SK-N-SH (cell line): ENCODE measurements around the gene C1QL2. TPM values are rescaled to one million over a fixed set of nuclear protein-coding genes. Genes with fewer than 3 reads are reported as not detected.

ENCODE experiments used
- CTCF ChIA-PET: fragments of 300-600, 350-600 bp; formaldehyde crosslinking; extraction: SDS; loops from one replicate; lab custom pipeline; 2021; lab: Yijun Ruan, JAX
- POLR2A ChIA-PET: fragments of 350-600 bp; sonication (Branson Sonifier 250); formaldehyde crosslinking; extraction: SDS; loops from one replicate; lab custom pipeline; 2020; ENCODE audit warnings: antibody characterized with exemption, inconsistent platforms; lab: Yijun Ruan, JAX
- DNase-seq: peaks from one replicate; pipeline ENCODE4 v3.0.0; 2012
- H2AFZ ChIP-seq: fragments of 200-600 bp; sonication (generic); 2 replicates; pipeline ENCODE4 v1.8.1; 2016; ENCODE audit warnings: antibody characterized with exemption, mild to moderate bottlenecking, low read depth
- H3F3A ChIP-seq: fragments of 200-600 bp; sonication (generic); replicated peaks from 2 replicates; pipeline ENCODE3; 2016; ENCODE audit warnings: antibody characterized with exemption, mild to moderate bottlenecking; ENCODE audit not compliant: insufficient read depth
- H3K27ac ChIP-seq, 2 experiments: fragments of 200-500 bp in 1 of 2; fragments of 200-600 bp in 1 of 2; sonication (Bioruptor generic) in 1 of 2; sonication (generic), shearing (Covaris generic) in 1 of 2; 2 replicates each; pipeline versions ENCODE4 v1.5.1 to v1.6.1; 2014 to 2016; ENCODE audit warnings: low read depth in 2 of 2, inconsistent platforms in 1 of 2, low read length in 1 of 2, mild to moderate bottlenecking in 1 of 2, mixed read lengths in 1 of 2
- H3K27me3 ChIP-seq: fragments of 200-600 bp; sonication (generic), shearing (Covaris generic); 2 replicates; pipeline ENCODE4 v1.6.1; 2016; ENCODE audit warnings: mixed run types; ENCODE audit not compliant: insufficient read depth
- H3K36me3 ChIP-seq, 2 experiments: fragments of 200-500 bp in 1 of 2; fragments of 200-600 bp in 1 of 2; sonication (Bioruptor generic) in 1 of 2; sonication (generic) in 1 of 2; replicated peaks in 1 of 2; 2 replicates each; pipeline versions ENCODE3 to v1.5.1; 2014 to 2016; ENCODE audit warnings: low read length in 1 of 2, mild to moderate bottlenecking in 1 of 2; ENCODE audit not compliant: insufficient read depth in 2 of 2, control insufficient read depth in 1 of 2
- H3K4me1 ChIP-seq, 2 experiments: fragments of 200-500 bp in 1 of 2; fragments of 200-600 bp in 1 of 2; sonication (Bioruptor generic) in 1 of 2; sonication (generic), shearing (Covaris generic) in 1 of 2; 2 replicates each; pipeline versions ENCODE4 v1.5.1 to v1.6.1; 2014 to 2016; ENCODE audit warnings: low read depth in 1 of 2, low read length in 1 of 2, mixed run types in 1 of 2; ENCODE audit not compliant: insufficient read depth in 2 of 2, control insufficient read depth in 1 of 2
- H3K4me2 ChIP-seq: fragments of 200-600 bp; sonication (generic), shearing (Covaris generic); 2 replicates; pipeline ENCODE4 v1.6.1; 2017; ENCODE audit warnings: mixed run types
- H3K4me3 ChIP-seq, 2 experiments: fragments of 200-500 bp in 1 of 2; fragments of 200-600 bp in 1 of 2; sonication (Bioruptor generic) in 1 of 2; sonication (generic), shearing (Covaris generic) in 1 of 2; 2 replicates each; pipeline versions ENCODE4 v1.5.1 to v1.8.1; 2014 to 2016; ENCODE audit warnings: low read depth in 2 of 2, inconsistent platforms in 1 of 2, low read length in 1 of 2, mild to moderate bottlenecking in 1 of 2, mixed read lengths in 1 of 2, moderate library complexity in 1 of 2
- H3K79me2 ChIP-seq: fragments of 200-600 bp; sonication (generic); 2 replicates; pipeline ENCODE4 v1.8.1; 2017; ENCODE audit warnings: mild to moderate bottlenecking; ENCODE audit not compliant: insufficient read depth
- H3K9ac ChIP-seq: fragments of 200-600 bp; sonication (generic); 2 replicates; pipeline ENCODE4 v1.6.1; 2017; ENCODE audit warnings: mixed run types
- H3K9me2 ChIP-seq: fragments of 200-600 bp; sonication (generic); 2 replicates; pipeline ENCODE4 v1.6.1; 2017; ENCODE audit warnings: mixed run types
- H3K9me3 ChIP-seq: fragments of 200-600 bp; sonication (generic); 2 replicates; pipeline ENCODE4 v1.6.1; 2017; ENCODE audit warnings: mixed run types, mild to moderate bottlenecking, moderate library complexity
- H4K20me1 ChIP-seq: fragments of 200-600 bp; sonication (generic); 2 replicates; pipeline ENCODE4 v1.6.1; 2017; ENCODE audit warnings: mild to moderate bottlenecking, mixed run types; ENCODE audit not compliant: insufficient read depth
- CTCF ChIP-seq: fragments of 200-600 bp; sonication (generic); IDR thresholded peaks from 2 replicates; pipeline ENCODE4 v1.6.1; 2017; ENCODE audit warnings: antibody characterized with exemption, mild to moderate bottlenecking, moderate library complexity
- ELF1 ChIP-seq: IDR thresholded peaks from 2 replicates; pipeline ENCODE4 v1.4.0; 2012
- EP300 ChIP-seq, 2 experiments: IDR thresholded peaks; 2 replicates each; pipeline versions ENCODE4 v1.4.0 to v1.6.1; 2012; ENCODE audit warnings: borderline replicate concordance in 1 of 2, low read depth in 1 of 2, low read length in 1 of 2
- FOXJ3 ChIP-seq: sonication (generic); formaldehyde crosslinking; IDR thresholded peaks from 2 replicates; pipeline ENCODE4 v1.5.1; 2020; ENCODE audit warnings: mild to moderate bottlenecking, missing genetic modification reagents
- FOXM1 ChIP-seq: IDR thresholded peaks from 2 replicates; pipeline ENCODE4 v1.4.0; 2012; ENCODE audit warnings: low read depth, mild to moderate bottlenecking
- GATA2 ChIP-seq: sonication (generic); formaldehyde crosslinking; IDR thresholded peaks from 2 replicates; pipeline ENCODE4 v1.5.0; 2020; ENCODE audit warnings: mild to moderate bottlenecking, missing genetic modification reagents
- JUND ChIP-seq: IDR thresholded peaks from 2 replicates; pipeline ENCODE4 v1.4.0; 2012
- MEF2A ChIP-seq: IDR thresholded peaks from 2 replicates; pipeline ENCODE4 v1.4.0; 2012; ENCODE audit warnings: low read depth, borderline replicate concordance
- MXI1 ChIP-seq: IDR thresholded peaks from 2 replicates; pipeline ENCODE4 v1.6.1; 2012; ENCODE audit warnings: mild to moderate bottlenecking, low read depth, low read length, improper control_type of control experiment
- NFIC ChIP-seq: IDR thresholded peaks from 2 replicates; pipeline ENCODE4 v1.4.0; 2012; ENCODE audit warnings: borderline replicate concordance
- NRF1 ChIP-seq: IDR thresholded peaks from 2 replicates; pipeline ENCODE4 v1.6.1; 2012; ENCODE audit warnings: low read depth, mild to moderate bottlenecking, low read length
- RXRA ChIP-seq: IDR thresholded peaks from 2 replicates; pipeline ENCODE4 v1.4.0; 2012; ENCODE audit warnings: low read depth, mild to moderate bottlenecking, borderline replicate concordance
- SIN3A ChIP-seq: IDR thresholded peaks from 2 replicates; pipeline ENCODE4 v1.6.1; 2012; ENCODE audit warnings: low read depth, mild to moderate bottlenecking, low read length, moderate library complexity, borderline replicate concordance
- TCF12 ChIP-seq: IDR thresholded peaks from 2 replicates; pipeline ENCODE4 v1.4.0; 2012
- YY1 ChIP-seq: IDR thresholded peaks from 2 replicates; pipeline ENCODE4 v1.4.0; 2012; ENCODE audit warnings: low read depth, mild to moderate bottlenecking
- WGBS: methylation state at CpG from one replicate; pipeline ENCODE4 v1.1.6; 2017; ENCODE audit warnings: low lambda C conversion rate; 5-methylcytosine and 5-hydroxymethylcytosine counted together
- polyA plus RNA-seq, 3 experiments: library from polyadenylated mRNA; depleted of rRNA; stranded (reverse); fragments of >200 nt; gene quantifications; 2 replicates each; pipeline ENCODE4 v1.2.3, GENCODE V29; 2012
- TF ChIP-seq, protein P1 (sequence below): fragments of 150-350 bp; IDR thresholded peaks from 2 replicates; pipeline ENCODE4 v1.6.1; 2016; ENCODE audit warnings: mild to moderate bottlenecking, low read depth, low read length
- TF ChIP-seq, protein P2 (sequence below): fragments of 150-350 bp; IDR thresholded peaks from 2 replicates; pipeline ENCODE4 v1.6.1; 2017; ENCODE audit warnings: antibody characterized with exemption, low read length, low read depth, borderline replicate concordance
- TF ChIP-seq, protein P3 (sequence below): IDR thresholded peaks from 2 replicates; pipeline ENCODE4 v1.4.0; 2012; ENCODE audit warnings: low read depth, borderline replicate concordance
- TF ChIP-seq, protein P4 (sequence below): IDR thresholded peaks from 2 replicates; pipeline ENCODE4 v1.4.0; 2012; ENCODE audit warnings: low read depth, borderline replicate concordance

The C1QL2 gene
- polyA plus RNA-seq, 1 of the 3 experiments (the other 2 are of a cell fraction) = not detected

DNA sequence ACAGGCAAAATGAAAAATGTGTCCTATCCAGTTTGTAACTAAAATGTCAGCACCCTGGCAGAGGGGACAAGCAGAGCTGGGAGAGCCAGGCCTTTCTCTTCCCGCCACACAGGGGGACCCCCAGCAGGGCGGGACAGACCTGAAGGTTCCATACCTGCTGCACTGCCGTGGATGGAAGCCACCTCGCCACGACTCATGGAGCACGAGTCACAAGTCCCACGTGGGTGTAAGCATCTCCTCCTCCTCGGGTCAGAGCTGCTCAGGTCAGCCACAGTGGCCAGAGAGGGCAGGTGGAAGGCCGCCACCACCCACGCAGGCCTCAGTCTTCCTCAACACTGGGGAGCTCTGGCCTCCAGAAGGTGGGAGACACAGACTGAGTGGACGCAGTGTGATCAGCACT, 21.0 kb downstream of the C1QL2 start:
- Histone ChIP-seq H3K4me1 (no peaks in the 10 kb centered on the region), H3K36me3 (no peaks in the 10 kb centered on the region), H3K27ac (no peak overlapping the region), H3K9me3 (no peaks in the 10 kb centered on the region), H3K4me2 (no peak overlapping the region), H3K4me3 (no peak overlapping the region), H3K79me2 (no peaks in the 10 kb centered on the region), H3F3A (no peaks in the 10 kb centered on the region), H3K9me2 (no peaks in the 10 kb centered on the region), H4K20me1 (no peaks in the 10 kb centered on the region), H3K27me3 (no peaks in the 10 kb centered on the region), H3K9ac (no peak overlapping the region), H2AFZ (no peak overlapping the region)
- POLR2A ChIA-PET = no interaction called here
- CTCF ChIA-PET = no interaction called here
- 40% methylated on average over 3 of the region's 11 CpGs for WGBS
- TF ChIP-seq GATA2 (CRISPR knock-in tag) (no peak), RXRA (no peak), FOXM1 (no peak), FOXJ3 (CRISPR knock-in tag) (no peak), YY1 (no peak), TCF12 (no peak), ELF1 (no peak), JUND (no peak), MEF2A (no peak), SIN3A (no peak), MXI1 (no peak), NFIC (no peak), NRF1 (no peak), CTCF (no peak), EP300 (IDR thresholded peaks at IDR 0.05; ENCODE audit: borderline replicate concordance in 1 of 2, low read depth in 1 of 2, low read length in 1 of 2) (no peak)
- TF ChIP-seq, protein P1, sequence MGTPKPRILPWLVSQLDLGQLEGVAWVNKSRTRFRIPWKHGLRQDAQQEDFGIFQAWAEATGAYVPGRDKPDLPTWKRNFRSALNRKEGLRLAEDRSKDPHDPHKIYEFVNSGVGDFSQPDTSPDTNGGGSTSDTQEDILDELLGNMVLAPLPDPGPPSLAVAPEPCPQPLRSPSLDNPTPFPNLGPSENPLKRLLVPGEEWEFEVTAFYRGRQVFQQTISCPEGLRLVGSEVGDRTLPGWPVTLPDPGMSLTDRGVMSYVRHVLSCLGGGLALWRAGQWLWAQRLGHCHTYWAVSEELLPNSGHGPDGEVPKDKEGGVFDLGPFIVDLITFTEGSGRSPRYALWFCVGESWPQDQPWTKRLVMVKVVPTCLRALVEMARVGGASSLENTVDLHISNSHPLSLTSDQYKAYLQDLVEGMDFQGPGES = no peak
- TF ChIP-seq, protein P2, sequence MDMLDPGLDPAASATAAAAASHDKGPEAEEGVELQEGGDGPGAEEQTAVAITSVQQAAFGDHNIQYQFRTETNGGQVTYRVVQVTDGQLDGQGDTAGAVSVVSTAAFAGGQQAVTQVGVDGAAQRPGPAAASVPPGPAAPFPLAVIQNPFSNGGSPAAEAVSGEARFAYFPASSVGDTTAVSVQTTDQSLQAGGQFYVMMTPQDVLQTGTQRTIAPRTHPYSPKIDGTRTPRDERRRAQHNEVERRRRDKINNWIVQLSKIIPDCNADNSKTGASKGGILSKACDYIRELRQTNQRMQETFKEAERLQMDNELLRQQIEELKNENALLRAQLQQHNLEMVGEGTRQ = no peak
- TF ChIP-seq, protein P3, sequence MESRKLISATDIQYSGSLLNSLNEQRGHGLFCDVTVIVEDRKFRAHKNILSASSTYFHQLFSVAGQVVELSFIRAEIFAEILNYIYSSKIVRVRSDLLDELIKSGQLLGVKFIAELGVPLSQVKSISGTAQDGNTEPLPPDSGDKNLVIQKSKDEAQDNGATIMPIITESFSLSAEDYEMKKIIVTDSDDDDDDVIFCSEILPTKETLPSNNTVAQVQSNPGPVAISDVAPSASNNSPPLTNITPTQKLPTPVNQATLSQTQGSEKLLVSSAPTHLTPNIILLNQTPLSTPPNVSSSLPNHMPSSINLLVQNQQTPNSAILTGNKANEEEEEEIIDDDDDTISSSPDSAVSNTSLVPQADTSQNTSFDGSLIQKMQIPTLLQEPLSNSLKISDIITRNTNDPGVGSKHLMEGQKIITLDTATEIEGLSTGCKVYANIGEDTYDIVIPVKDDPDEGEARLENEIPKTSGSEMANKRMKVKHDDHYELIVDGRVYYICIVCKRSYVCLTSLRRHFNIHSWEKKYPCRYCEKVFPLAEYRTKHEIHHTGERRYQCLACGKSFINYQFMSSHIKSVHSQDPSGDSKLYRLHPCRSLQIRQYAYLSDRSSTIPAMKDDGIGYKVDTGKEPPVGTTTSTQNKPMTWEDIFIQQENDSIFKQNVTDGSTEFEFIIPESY = no peak
- TF ChIP-seq, protein P4, sequence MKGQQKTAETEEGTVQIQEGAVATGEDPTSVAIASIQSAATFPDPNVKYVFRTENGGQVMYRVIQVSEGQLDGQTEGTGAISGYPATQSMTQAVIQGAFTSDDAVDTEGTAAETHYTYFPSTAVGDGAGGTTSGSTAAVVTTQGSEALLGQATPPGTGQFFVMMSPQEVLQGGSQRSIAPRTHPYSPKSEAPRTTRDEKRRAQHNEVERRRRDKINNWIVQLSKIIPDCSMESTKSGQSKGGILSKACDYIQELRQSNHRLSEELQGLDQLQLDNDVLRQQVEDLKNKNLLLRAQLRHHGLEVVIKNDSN = no peak
- no peak for DNase-seq
